HG03103 (cell line): ENCODE data around the gene ACYP2.
"Not testable (repeated sequence)": the region's sequence is repeated elsewhere in the genome, so short reads cannot be mapped to it uniquely, and the experiment has no call there.

ENCODE experiments used
- ATAC-seq: cut with Tn5 transposase; IDR thresholded peaks from one replicate; pipeline ENCODE4 v1.9.1; 2021; ENCODE audit warnings: low read depth; ENCODE audit not compliant: unreplicated experiment

ACYP2 gene

GRCh38 chr2:54259413-54260240 lies 144.2 kb downstream of the ACYP2 start:
- peak; percentile 84 for ATAC-seq

- no peak for ATAC-seq
These were observed 144.8 kb downstream of the ACYP2 start for GRCh38 chr2:54260241-54260595.

- no peak for ATAC-seq
These were observed 146.1 kb downstream of the ACYP2 start for GRCh38 chr2:54261537-54261936.

GRCh38 chr2:54262015-54262765 lies 146.8 kb downstream of the ACYP2 start:
- no peak for ATAC-seq

GRCh38 chr2:54265081-54265480 lies 149.7 kb downstream of the ACYP2 start:
- ATAC-seq: not testable (repeated sequence)

- no peak for ATAC-seq
These were observed 152.2 kb downstream of the ACYP2 start for GRCh38 chr2:54267577-54267976.

GRCh38 chr2:54271189-54271588 lies 155.8 kb downstream of the ACYP2 start:
- ATAC-seq: no peak

GRCh38 chr2:54271843-54272627 lies 156.6 kb downstream of the ACYP2 start:
- peak; percentile 95 for ATAC-seq

- ATAC-seq: no peak
These were observed 159.4 kb downstream of the ACYP2 start for GRCh38 chr2:54274781-54275242.

- ATAC-seq: no peak
These were observed 160.1 kb downstream of the ACYP2 start for GRCh38 chr2:54275541-54275940.

GRCh38 chr2:54279385-54279784 lies 164.0 kb downstream of the ACYP2 start:
- no peak for ATAC-seq

- no peak for ATAC-seq
These were observed 169.4 kb downstream of the ACYP2 start for GRCh38 chr2:54284826-54285225.

- ATAC-seq: no peak
These were observed 170.0 kb downstream of the ACYP2 start for GRCh38 chr2:54285451-54285850.

- no peak for ATAC-seq
These were observed 172.1 kb downstream of the ACYP2 start for GRCh38 chr2:54287532-54287931.

GRCh38 chr2:54289917-54290316 lies 174.5 kb downstream of the ACYP2 start:
- no peak for ATAC-seq

GRCh38 chr2:54290356-54291025 lies 175.1 kb downstream of the ACYP2 start:
- ATAC-seq: no peak

GRCh38 chr2:54294665-54295064 lies 179.2 kb downstream of the ACYP2 start:
- not testable (repeated sequence) for ATAC-seq

- ATAC-seq: no peak
These were observed 180.5 kb downstream of the ACYP2 start for GRCh38 chr2:54295911-54296310.

- no peak for ATAC-seq
These were observed 183.1 kb downstream of the ACYP2 start for GRCh38 chr2:54298514-54298913.

GRCh38 chr2:54303631-54304030 lies 188.2 kb downstream of the ACYP2 start:
- ATAC-seq: no peak
